ENCODE data around the gene OBSCN. TPM values are rescaled to one million over a fixed set of nuclear protein-coding genes. Genes with fewer than 3 reads are reported as not detected.

The OBSCN gene
- total RNA-seq, 1 donor from 2014 or later: 20.6 TPM

GRCh38 chr1:228178737-228179684 lies 28.8 kb upstream of the OBSCN start:
- DNase-seq (ENCODE audit: low read depth): no peak
- no peak for TF ChIP-seq CTCF (conservative IDR thresholded peaks at IDR 0.05; ENCODE audit: low read depth, low read length)
- H3K4me3 ChIP-seq (ENCODE audit: low read depth, low read length): no peak overlapping the region

- H3K4me3 ChIP-seq (ENCODE audit: low read depth, low read length): no peak overlapping the region
- peak; percentile 40 for TF ChIP-seq CTCF (conservative IDR thresholded peaks at IDR 0.05; ENCODE audit: low read depth, low read length)
- DNase-seq (ENCODE audit: low read depth): no peak
These were observed 27.4 kb upstream of the OBSCN start for GRCh38 chr1:228180271-228180958.

DNA sequence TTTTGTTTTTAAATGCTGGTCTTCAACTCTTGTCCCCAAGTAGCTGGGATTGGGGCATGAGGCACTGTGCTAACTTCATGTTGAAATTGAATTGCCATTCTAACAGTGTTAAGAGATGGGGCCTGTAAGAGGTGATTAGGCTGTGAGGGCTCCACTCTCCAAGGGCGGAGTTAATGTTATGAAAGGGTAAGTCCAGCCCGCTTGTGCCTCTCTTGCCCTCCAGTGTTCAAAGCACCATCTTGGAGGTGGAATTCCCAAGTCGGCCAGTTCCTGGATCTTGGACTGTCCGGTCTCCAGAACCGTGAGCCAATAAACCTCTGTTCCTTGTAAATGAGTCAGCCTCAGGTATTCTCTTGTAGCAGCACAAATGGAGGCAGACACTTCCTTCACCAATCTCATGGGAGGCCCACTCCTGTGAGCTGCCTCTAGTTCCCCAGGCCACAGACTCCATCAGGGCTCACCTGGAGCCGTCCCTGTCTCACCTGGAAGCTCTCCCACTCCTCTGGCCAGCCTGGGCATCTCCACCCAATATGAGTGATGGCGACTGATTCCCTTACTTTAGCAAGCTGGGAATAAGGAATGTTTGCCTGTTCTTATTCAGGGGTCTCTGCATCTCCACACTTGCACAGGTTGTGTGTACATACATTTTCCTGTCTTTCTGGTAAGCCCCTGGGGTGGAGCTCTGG lies 26.7 kb upstream of the OBSCN start:
- no peak for TF ChIP-seq CTCF (conservative IDR thresholded peaks at IDR 0.05; ENCODE audit: low read depth, low read length)
- no peak overlapping the region for H3K4me3 ChIP-seq (ENCODE audit: low read depth, low read length)
- DNase-seq (ENCODE audit: low read depth): no peak

GRCh38 chr1:228181645-228182034 lies 26.2 kb upstream of the OBSCN start:
- DNase-seq (ENCODE audit: low read depth): no peak
- no peak for TF ChIP-seq CTCF (conservative IDR thresholded peaks at IDR 0.05; ENCODE audit: low read depth, low read length)
- H3K4me3 ChIP-seq (ENCODE audit: low read depth, low read length): no peak overlapping the region

DNA sequence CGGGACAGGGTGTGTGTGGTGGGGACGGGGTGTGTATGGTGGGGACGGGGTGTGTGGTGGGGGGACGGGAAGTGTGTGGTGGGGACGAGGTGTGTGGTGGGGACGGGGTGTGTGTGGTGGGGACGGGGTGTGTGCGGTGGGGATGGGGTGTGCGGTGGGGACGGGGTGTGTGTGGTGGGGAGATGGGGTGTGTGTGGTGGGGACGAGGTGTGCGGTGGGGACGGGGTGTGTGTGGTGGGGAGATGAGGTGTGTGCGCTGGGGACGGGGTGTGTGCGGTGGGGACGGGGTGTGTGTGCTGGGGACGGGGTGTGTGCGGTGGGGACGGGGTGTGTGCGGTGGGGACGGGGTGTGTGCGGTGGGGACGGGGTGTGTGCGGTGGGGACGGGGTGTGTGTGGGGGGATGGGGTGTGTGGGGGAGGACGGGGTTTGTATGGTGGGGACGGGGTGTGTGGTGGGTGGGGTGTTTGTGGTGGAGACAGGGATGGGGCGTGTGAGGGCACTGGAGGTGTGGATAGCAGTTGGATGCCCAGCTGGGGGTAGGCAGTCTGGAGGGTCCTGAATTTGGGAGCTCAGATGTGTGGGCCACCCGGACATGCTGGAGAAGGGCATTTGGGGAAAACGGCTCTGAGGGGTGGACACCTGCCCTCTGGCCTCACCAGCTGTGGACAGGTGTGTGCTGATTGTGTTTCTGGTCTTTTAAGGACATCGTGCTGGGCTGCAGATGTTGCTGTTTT lies 25.4 kb upstream of the OBSCN start:
- no peak for TF ChIP-seq CTCF (conservative IDR thresholded peaks at IDR 0.05; ENCODE audit: low read depth, low read length)
- no peak overlapping the region for H3K4me3 ChIP-seq (ENCODE audit: low read depth, low read length)
- no peak for DNase-seq (ENCODE audit: low read depth)

DNA sequence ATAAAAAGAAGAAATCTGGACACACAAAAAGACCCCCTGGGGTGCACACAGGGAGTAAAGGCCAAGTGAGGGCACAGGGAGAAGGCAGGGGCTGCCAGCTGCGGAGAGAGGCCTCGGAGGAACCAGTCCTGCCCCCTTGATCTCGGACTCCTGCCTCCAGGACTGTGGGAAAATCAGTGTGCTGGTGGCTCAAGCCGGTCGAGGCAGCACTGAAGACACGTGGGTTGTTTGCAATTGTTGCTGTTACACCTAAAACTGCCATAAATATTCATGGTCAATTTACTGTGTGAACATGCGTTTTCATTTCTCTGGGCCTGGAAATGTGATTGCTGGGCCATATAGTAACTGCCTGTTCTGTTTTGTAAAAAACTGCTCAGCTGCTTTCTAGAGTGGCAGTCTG lies 23.7 kb upstream of the OBSCN start:
- no peak for TF ChIP-seq CTCF (conservative IDR thresholded peaks at IDR 0.05; ENCODE audit: low read depth, low read length)

More for the DNA sequence above, 23.7 kb upstream of the OBSCN start:
- H3K4me3 ChIP-seq (ENCODE audit: low read depth, low read length): no peak overlapping the region
- no peak for DNase-seq (ENCODE audit: low read depth)

Measured in epithelial cell of proximal tubule (primary cell).